GM19455 (cell line): ENCODE measurements around the gene IL32.
"Not testable (repeated sequence)": the region's sequence is repeated elsewhere in the genome, so short reads cannot be mapped to it uniquely, and the experiment has no call there.

Experiments
- ATAC-seq: cut with Tn5 transposase; IDR thresholded peaks from one replicate; pipeline ENCODE4 v1.9.1; 2021; ENCODE audit not compliant: unreplicated experiment

IL32 gene

DNA sequence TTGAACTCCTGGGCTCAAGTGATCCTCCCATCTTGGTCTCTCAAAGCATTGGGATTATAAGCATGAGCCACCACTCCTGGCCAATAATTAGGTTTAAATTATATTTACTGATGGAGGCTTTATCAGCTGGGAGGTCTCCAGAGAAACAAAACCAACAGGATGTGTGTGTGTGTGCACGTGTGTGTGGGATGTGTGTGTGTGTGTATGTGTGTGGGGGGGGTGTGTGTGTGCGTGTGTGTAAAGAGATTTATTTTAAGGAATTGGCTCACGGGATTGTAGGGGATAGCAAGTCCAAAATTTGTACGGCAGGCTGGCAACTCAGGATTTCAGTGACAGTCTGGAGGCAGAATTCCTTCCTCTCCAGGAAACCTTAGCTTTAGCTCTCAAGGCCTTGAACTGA lies 14.4 kb upstream of the IL32 start:
- no peak for ATAC-seq

DNA sequence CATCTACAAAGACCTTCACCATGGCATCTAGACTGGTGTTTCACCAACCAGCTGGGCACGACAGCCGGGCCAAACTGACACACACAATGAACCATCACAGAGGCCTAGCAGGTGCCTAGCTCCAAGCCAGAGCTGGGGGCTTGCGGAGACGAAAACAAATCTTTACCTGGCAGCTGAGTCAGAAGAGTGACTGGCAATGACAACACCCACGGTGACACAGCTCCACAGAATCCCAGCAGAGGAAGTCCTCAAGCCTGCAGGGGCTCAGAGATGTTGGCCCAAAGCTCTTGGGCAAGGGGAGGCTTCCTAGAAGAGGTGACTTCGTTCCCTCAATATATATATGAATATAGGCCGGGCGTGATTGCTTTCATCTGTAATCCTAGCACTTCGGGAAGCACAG lies 13.9 kb upstream of the IL32 start:
- ATAC-seq: no peak

DNA sequence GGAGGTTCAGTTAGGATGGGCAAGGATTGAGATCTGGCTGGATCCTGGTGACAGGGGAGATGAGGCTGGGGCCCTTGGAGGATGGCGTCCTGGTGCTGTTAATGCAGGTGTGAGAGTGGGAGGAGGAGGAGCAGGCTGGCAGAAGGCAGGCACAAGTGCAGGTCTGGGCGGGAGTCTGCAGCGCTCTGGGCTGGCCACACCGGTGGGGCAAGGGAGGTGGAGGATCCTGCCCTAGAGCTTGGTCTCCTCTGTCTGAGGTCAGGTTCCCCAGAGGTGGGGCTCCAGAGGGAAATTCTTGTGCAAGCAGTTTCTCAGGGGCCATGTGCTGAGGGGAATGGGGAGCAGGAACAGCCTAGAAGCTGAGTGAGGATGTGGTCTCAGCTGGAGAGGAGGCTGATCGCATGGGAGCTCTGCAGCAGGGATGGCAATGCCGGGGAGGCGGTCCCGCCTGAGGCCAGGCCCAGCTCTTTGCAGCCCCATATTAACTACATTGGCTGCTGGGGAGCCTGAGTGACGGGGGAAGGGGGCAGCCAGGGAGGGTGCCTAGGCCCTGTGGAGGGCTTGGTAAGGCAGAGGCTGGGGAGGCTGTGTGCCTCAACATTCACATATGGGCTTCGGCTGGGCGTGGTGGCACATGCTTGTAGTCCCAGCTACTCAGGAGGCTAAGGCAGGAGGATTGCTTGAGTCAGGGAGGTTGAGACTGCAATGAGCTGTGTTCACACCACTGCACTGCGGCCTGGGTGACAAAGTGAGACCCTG lies 12.7 kb upstream of the IL32 start:
- ATAC-seq: not testable (repeated sequence)

DNA sequence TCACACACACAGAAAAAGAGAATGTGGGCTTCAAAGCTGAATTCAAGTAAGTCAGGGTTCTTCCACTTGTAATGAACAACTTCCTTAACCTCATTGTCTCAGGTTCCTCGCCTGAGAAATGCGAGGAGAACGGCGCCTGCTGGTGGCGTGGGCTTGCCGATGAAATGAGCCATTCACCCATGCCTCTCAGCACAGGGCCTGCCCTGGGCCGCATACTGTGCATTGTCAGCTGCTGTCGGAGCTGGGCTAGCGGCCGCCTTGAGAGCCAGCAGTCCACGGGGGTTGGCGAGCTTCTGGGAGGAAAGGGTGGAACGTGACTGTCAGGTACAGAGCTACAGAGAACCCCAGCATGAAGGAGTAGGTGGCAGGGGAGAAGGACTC lies 12.1 kb upstream of the IL32 start:
- ATAC-seq: not testable (repeated sequence)

DNA sequence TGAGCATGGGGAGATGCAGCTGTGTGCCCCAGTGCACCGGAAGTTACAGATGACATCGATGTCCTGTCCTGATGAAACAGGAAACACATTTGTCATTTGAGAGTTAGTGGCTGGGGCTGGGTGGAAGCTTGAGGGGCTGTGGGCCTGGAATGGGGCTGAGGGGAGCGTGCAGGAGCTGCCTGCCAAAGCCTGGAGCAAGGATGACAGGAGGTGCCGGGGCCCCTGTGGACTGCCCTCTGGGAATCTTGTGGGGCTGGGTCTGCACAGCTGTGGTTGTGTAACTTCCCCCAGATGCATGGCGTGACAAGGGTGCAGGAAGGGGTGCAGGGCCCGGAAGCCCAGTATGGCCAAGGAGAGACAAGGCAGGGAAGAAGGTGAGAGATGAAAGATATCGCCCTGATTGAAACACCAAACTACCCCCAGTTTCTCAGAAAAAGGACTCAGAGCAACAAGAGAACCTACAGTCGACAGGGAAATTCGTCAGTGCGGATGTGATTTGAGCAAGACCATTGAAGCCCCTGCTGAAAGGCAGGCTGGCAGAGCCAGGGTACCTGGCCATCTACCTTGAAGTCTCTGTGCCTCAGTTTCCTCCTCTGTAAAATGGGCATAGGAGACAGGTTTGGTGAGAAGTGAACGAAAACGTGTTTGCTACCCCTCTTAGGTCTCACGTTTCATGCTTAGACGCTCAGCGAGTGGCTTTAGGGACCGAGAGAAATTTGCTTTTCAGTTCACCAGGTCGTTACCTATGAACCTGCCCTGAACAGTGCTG lies 10.3 kb upstream of the IL32 start:
- no peak for ATAC-seq

DNA sequence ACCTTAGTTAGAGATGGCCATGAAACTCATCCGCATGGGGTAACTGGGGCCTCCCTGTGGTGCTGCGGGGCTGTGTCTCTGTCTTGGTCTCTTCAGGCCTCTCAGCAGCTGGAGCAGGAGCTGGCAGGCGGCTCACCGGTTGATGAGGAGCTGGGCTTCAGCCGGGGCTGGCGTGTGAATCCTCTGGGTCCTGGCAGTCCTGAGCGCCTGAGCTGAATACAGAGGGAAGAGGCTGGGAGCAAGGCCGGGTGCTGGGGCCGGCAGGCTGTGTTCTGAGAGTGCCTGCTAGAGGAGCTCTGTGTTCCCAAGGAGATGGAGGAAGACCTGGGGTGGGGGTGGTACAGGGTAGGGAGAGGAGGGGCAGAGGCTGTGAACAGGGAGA lies 9.7 kb upstream of the IL32 start:
- ATAC-seq: not testable (repeated sequence)

DNA sequence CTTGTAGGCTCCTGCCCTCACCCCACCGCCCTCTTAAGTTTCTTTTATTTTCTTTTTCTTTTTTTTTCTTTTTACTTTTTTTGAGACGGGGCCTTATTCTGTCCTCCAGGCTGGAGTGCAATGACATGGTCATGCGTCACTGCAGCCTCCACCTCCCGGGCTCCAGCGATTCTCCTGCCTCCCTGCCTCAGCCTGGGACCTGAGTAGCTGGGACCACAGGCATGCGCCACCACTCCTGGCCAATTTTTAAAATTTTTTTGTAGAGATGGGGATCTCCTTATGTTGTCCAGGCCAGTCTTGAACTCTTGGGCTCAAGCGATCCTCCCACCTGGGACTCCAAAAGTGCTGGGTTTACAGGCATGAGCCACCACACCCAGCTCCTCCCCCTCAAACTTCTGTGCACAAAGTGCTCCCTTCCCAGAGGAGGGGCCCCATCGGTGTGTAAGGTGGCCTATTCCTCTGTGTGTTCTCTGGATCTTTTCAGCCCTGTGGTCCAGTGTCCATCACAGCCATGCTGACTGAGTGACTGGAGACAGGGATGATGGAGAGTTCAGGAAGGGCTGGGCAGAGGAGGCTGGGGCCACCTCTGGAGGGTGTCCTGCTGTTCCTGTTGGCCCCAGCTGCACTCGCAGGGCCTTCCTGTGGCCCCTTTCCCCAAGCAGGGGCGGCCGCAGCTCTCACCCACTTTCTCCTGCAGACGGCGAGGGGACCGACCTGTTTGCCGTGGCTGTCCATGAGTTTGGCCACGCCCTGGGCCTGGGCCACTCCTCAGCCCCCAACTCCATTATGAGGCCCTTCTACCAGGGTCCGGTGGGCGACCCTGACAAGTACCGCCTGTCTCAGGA lies 8.9 kb upstream of the IL32 start:
- ATAC-seq: no peak

DNA sequence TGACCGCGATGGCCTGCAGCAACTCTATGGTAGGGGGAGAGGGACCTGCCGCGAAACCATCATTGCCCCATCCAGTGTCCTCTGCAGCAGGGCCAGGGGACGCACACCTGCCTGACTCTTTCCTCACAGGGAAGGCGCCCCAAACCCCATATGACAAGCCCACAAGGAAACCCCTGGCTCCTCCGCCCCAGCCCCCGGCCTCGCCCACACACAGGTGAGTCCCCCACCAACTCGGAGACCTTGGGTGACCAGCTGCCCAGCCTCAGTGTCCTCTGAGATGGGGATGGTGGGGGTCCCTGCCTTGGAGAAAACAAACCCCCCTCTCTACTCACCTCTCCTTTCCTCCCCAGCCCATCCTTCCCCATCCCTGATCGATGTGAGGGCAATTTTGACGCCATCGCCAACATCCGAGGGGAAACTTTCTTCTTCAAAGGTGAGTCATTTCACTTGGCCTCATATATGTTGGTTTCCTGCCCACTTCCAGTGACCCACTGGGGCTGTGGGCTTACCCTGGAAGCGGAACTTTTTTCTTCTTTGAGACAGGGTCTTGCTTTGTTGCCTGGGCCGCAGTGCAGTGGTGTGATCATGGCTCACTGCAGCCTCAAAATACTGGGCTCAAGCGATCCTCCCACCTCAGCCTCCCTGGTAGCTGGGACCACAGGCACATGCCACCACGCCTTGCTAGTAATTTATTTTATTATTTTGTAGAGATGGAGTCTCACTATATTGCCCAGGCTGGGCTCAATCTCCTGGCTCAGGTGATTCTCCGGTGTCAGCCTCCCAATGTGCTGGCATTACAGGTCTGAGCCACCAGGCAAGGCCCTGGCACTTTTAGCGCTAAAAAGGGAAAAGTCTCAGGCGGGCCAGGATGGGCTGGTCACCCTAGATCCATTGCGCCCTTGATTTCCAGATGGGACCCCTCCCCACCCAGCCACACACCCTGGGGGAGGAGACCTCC lies 8.0 kb upstream of the IL32 start:
- no peak for ATAC-seq

DNA sequence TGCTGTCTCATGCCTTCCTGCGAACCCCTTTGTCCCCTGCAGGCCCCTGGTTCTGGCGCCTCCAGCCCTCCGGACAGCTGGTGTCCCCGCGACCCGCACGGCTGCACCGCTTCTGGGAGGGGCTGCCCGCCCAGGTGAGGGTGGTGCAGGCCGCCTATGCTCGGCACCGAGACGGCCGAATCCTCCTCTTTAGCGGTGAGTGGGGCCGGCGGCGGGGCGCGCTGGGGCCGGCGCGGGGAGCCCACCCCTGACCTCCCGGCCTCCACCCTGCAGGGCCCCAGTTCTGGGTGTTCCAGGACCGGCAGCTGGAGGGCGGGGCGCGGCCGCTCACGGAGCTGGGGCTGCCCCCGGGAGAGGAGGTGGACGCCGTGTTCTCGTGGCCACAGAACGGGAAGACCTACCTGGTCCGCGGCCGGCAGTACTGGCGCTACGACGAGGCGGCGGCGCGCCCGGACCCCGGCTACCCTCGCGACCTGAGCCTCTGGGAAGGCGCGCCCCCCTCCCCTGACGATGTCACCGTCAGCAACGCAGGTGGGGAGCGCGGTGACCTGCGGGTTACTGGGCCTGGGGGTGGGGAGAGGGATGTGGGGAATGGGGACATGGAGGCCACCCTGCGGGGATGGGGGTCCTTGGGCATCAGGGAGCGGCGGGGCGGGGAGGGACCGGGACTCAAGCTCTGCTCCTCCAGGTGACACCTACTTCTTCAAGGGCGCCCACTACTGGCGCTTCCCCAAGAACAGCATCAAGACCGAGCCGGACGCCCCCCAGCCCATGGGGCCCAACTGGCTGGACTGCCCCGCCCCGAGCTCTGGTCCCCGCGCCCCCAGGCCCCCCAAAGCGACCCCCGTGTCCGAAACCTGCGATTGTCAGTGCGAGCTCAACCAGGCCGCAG lies 7.1 kb upstream of the IL32 start:
- no peak for ATAC-seq

DNA sequence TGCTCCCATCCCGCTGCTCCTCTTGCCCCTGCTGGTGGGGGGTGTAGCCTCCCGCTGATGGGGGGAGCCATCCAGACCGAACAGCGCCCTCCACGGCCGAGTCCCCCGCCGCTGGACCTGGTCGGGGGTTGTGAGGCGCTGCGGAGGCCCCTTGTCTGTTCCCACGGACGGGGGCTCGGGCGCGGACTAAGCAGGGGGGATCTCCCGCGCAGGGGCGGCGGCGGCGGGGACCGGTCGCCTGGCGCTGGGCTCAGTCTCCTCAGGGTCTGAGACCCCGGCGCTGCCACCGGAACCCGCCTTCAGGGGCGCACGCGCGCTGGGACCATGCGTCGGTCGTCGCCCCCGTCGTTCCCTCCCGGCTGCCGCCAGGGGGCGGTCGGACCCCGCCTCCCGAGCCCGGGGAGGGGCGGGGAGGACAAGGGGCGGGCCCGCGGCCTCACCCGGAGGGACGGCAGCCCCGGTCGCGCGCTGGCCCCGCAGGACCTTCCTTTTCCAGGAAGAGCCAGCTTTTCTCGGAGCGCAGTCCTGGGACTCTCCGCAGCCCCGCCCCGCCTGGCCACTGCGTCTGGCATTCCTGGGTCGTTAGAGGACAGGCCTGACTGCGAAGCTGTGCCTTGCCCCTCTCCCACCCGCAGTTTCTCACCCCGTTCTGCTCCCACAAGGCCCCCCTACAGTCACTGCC lies 6.3 kb upstream of the IL32 start:
- no peak for ATAC-seq

DNA sequence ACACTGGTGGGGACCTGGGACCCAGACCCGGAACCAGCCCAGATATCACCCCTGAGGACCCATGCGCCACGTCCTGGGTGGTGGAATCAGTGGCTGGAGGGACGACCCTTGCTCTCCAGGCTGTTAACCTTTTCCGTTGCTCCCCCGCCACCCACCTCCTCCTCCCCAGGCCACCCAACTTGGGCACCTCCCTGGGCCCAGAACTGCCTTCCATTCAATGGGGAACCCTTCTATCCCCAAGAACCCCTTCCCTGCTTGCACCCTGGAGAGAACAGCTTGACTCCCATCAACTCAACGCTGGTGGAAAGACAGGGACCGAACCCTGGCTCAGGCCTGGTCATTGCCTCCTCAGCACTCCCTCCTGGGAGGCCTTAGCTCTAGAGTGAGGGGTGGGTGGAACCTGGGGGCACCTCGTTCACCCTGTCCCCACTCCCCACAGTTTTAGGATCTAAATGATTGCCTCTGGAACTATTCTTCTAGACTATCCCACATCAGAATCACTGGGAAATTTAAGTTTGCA lies 5.7 kb upstream of the IL32 start:
- no peak for ATAC-seq

DNA sequence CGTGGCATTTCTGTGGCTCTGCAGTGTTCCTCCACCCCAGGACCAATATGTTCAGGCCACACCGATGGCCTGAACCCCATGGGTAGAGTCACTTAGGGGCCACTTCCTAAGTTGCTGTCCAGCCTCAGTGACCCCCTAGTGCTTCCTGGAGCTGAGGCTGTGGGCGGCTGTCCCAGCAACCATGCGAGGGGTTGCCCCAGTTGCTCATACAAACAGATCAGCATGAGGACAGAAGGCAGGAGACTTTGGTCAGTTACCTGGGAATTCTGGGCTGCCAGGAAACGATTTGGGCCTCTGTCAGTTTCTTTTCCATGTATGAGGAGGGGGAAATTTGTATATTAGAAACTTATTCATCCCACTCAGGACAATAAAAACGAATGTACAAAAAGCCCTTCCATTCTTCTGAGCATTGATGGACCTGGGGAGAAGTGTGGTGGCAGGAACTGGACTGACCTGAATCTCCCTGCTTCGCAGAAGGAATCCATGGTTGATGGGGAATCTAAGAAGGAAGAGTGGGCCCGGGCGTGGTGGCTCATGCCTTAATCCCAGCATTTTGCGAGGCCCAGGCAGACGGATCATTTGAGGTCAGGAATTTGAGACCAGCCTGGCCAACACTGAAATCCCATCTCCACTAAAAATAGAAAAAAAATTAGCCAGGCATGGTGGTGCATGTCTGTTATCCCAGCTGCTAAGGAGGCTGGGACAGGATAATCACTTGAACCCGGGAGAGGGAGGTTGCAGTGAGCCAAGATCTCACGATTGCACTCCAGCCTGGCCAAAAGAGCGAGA lies 4.9 kb upstream of the IL32 start:
- no peak for ATAC-seq

DNA sequence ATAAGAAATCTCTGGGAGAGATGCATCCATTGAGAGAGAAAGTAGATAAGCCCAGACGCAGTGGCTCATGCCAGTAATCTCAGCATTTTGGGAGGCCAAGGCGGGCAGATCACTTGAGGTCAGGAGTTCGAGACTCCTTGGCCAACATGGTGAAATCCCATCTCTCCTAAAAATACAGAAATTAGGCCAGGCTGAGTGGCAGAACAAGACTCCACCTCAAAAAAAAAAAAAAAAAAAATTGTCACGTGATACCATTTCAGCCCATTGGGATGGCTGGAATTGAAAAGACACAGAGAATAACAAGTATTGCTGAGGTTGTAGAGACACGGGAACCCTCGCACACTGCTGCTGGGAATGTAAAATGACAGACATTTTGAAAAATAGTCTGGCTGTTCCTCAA lies 2.9 kb upstream of the IL32 start:
- ATAC-seq: no peak

DNA sequence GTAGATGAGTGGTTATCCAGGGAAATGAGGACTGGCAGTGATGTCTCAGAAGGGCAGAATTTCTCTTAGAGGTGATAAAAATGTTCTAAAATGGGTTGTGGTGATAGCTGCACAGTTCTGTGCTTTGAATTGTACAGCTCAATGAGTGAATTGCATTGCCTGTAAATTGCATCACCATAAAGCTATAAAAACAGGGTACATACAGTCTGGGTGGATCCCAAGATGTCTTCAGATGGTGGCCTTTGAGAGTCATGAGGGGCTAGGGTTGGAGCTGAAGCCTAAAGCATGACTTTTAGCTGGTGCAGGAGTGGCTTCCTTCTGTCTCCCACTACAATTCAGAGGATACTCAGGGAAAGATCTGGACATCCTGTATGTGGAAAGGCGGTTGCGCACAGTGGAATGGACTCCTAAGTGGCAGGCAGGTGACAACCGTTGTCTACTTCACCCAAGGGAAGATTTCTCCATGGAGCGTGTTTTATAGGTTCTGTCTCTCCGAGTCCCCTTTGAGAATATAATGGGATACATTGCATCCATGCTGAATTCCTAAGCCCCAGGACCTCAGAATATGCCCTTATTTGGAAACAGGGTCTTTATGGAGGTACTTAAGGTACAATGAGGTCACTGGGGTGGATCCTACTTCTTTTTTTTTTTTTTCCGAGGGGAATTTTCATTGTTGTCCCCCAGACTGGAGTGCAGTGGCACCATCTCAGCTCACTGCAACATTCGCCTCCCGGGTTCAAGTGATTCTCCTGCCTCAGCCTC lies 1.6 kb upstream of the IL32 start:
- ATAC-seq: no peak

DNA sequence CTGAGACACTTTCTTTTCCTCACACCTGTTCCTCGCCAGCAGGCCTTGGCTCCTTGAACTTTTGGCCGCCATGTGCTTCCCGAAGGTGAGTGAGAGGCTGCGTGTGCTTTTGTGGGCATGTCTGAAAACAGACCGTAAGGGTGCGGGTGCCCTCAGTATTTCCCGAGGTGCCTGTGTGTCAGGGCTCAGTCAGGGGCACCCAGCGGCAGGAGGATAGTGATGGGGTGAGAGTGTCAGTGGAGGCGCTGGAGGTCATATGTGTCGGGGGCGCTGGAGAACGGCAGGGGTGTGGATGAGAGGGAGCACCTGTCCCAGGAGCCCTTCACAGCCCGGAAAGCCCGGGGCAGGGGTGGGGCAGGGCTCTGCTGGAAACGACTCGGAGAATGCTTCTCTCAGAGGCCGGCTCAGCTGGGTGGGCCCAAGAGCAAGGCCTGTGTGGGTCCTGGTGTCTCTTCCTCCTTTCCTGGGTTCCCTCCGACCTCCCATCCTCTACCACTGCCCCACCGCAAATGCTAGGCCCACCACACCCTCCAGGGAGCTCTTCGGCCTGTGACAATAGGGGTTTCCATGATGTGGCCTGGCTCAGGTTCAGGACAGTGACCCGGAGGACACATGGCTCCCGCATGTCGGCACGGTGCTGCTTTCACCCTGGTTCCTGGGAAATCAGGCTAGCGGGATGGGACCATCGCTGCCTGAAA lies 451 bp downstream of the IL32 start:
- ATAC-seq: no peak

DNA sequence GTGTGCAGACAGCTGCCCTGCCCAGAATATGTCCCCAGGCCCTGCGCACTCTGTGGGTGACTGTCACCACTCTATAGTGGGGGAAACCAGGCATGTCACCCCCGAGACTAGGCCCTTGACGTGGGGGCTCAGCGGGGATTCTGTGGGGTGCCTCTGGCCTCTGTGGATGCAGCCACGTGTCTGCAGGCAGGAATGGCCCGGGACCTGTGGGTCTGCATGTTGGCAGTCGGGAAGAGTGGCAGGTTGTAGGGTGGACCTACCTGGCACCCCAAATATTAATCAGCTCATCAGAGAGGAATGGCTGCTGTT lies 954 bp downstream of the IL32 start:
- no peak for ATAC-seq

DNA sequence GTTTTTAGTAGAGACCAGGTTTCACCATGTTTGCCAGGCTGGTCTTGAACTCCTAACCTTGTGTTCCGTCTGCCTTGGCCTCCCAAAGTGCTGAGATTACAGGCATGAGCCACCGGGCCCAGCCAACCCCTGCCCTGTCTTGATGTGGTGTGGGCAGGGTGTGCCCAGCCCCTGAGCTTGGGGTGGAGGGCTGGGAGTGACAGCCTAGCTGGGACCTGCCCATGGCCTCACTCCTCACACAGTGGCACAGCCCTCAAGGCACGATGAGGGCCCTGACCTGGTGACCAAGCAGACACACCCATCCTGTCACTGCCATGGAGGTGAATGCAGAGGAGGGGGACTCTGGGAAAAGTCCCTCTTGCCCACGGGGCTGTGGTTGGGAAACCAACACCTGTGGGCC lies 3.0 kb downstream of the IL32 start:
- ATAC-seq: no peak
